ENCODE measurements around the gene CADM1. TPM values are rescaled to one million over a fixed set of nuclear protein-coding genes. Genes with fewer than 3 reads are reported as not detected.

The CADM1 gene
- total RNA-seq, 4 donors from 2014 or later = 2.9 to 25.7 (median 9.6) TPM

DNA sequence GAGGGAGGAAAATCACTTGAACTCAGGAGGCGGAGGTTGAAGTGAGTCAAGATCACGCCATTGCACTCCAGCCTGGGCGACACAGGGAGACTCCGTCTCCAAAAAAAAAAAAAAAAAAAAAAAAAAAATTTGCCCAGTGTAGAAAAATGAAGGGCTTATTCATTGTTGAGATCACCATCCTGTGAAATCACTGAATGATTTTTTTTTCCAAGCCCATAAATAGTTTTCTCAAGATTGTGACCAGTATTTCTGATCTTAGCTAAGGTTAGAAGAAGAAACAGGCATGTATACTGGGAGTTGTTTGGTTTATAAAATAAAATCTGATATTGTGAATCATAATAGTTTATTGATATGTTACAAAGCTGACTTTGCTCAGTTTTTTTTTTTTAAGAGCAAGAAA lies 269.4 kb downstream of the CADM1 start:
- TF ChIP-seq, protein P1, sequence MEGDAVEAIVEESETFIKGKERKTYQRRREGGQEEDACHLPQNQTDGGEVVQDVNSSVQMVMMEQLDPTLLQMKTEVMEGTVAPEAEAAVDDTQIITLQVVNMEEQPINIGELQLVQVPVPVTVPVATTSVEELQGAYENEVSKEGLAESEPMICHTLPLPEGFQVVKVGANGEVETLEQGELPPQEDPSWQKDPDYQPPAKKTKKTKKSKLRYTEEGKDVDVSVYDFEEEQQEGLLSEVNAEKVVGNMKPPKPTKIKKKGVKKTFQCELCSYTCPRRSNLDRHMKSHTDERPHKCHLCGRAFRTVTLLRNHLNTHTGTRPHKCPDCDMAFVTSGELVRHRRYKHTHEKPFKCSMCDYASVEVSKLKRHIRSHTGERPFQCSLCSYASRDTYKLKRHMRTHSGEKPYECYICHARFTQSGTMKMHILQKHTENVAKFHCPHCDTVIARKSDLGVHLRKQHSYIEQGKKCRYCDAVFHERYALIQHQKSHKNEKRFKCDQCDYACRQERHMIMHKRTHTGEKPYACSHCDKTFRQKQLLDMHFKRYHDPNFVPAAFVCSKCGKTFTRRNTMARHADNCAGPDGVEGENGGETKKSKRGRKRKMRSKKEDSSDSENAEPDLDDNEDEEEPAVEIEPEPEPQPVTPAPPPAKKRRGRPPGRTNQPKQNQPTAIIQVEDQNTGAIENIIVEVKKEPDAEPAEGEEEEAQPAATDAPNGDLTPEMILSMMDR (IDR thresholded peaks at IDR 0.05; ENCODE audit: low read depth) = no peak

- TF ChIP-seq, protein P1 (IDR thresholded peaks at IDR 0.05; ENCODE audit: low read depth) = no peak
Observed at GRCh38 chr11:115226556-115226955, 277.7 kb downstream of the CADM1 start.

- TF ChIP-seq, protein P1 (IDR thresholded peaks at IDR 0.05; ENCODE audit: low read depth) = no peak
Observed at GRCh38 chr11:115224551-115224950, 279.7 kb downstream of the CADM1 start.

GRCh38 chr11:115222863-115223530 lies 281.2 kb downstream of the CADM1 start:
- TF ChIP-seq, protein P1 (IDR thresholded peaks at IDR 0.05; ENCODE audit: low read depth) = no peak

DNA sequence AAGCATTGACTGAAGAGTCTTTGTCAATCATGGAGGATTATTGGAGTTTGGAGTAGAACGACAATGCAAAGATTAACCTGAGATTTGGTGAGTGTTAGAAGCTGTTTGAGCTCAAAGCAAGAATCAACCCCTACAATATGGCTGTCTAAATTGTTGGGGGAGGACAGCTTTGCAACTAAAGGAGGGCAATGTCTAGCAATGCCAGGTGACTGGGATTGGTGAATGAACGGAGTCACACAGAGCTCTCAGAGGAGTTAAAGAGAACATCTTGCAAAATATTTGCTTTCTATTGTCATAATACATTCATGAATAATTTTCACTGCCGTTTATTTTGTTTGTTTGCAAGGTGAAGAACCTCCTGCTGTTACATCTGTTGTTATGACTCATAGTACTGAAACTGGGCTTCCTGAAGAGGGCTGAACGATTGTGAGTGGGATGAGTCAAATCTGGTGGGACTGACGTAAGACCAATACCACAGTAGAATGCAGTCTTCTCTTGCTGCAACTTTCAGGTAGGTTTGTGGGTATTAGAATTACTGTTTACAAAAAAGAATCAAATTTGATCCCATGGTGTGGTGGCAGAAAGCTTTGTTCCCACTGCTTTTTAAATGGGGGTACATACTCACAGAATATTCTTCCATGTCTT lies 281.9 kb downstream of the CADM1 start:
- TF ChIP-seq, protein P1 (IDR thresholded peaks at IDR 0.05; ENCODE audit: low read depth) = no peak

GRCh38 chr11:115221461-115222069 lies 282.6 kb downstream of the CADM1 start:
- TF ChIP-seq, protein P1 (IDR thresholded peaks at IDR 0.05; ENCODE audit: low read depth) = no peak

DNA sequence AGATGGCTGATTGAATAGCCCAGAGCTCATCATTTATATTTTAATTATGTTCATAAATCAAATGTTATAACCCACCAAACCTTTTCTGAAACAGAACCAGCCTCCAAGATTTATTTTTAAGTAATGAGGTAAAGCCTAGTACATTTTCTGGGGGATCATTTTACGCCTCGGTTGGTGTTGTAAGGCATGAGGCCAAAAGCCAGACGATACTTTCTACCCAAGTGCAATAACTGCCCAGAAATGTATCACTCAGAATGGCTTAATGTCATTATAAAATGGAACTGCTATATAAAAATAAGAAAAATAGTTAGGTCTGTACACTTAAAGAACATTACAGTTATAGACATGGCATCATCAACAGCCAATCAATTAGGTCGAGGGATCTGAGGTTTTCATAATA lies 283.3 kb downstream of the CADM1 start:
- TF ChIP-seq, protein P1 (IDR thresholded peaks at IDR 0.05; ENCODE audit: low read depth) = no peak
